Measurements from ENCODE around the gene PRR20B.
"Not testable (repeated sequence)": the region's sequence is repeated elsewhere in the genome, so short reads cannot be mapped to it uniquely, and the experiment has no call there.

PRR20B gene

GRCh38 chr13:57147188-57147587, at the start of gene PRR20B:
Gene PRR20B (plus strand): TSS chr13:57147488. CDS start chr13:57147875, 387 bp downstream.
- not testable (repeated sequence) for TF ChIP-seq GATA2, GATA3 (IDR thresholded peaks at IDR 0.05; ENCODE audit: low read depth, low read length)

- TF ChIP-seq GATA2 (IDR thresholded peaks at IDR 0.05; ENCODE audit: low read depth, low read length) (no peak), GATA3 (IDR thresholded peaks at IDR 0.05; ENCODE audit: low read depth, low read length) (no peak)
Observed at GRCh38 chr13:57114945-57115344, 32.3 kb upstream of the PRR20B start.

GRCh38 chr13:57123681-57124080, 23.6 kb upstream of the PRR20B start:
- TF ChIP-seq GATA3 (IDR thresholded peaks at IDR 0.05; ENCODE audit: low read depth, low read length): no peak
- no peak for TF ChIP-seq GATA2 (IDR thresholded peaks at IDR 0.05; ENCODE audit: low read depth, low read length)

- TF ChIP-seq GATA2 (IDR thresholded peaks at IDR 0.05; ENCODE audit: low read depth, low read length) (no peak), GATA3 (IDR thresholded peaks at IDR 0.05; ENCODE audit: low read depth, low read length) (no peak)
Observed at GRCh38 chr13:57128909-57129308, 18.4 kb upstream of the PRR20B start.

- TF ChIP-seq GATA3 (IDR thresholded peaks at IDR 0.05; ENCODE audit: low read depth, low read length) (no peak), GATA2 (IDR thresholded peaks at IDR 0.05; ENCODE audit: low read depth, low read length) (no peak)
Observed at GRCh38 chr13:57136093-57136492, 11.2 kb upstream of the PRR20B start.

- TF ChIP-seq GATA3 (IDR thresholded peaks at IDR 0.05; ENCODE audit: low read depth, low read length) (no peak), GATA2 (IDR thresholded peaks at IDR 0.05; ENCODE audit: low read depth, low read length) (no peak)
Observed at GRCh38 chr13:57137585-57137984, 9.7 kb upstream of the PRR20B start.

- no peak for TF ChIP-seq GATA3 (IDR thresholded peaks at IDR 0.05; ENCODE audit: low read depth, low read length)
- TF ChIP-seq GATA2 (IDR thresholded peaks at IDR 0.05; ENCODE audit: low read depth, low read length): no peak
Observed at GRCh38 chr13:57138988-57139387, 8.3 kb upstream of the PRR20B start.

- TF ChIP-seq GATA2, GATA3 (IDR thresholded peaks at IDR 0.05; ENCODE audit: low read depth, low read length): not testable (repeated sequence)
Observed at GRCh38 chr13:57140235-57140968, 6.9 kb upstream of the PRR20B start, which contains the start of gene PRR20A. Gene PRR20A (plus strand): TSS chr13:57140918. CDS start chr13:57141305, 387 bp downstream.

- TF ChIP-seq GATA2, GATA3 (IDR thresholded peaks at IDR 0.05; ENCODE audit: low read depth, low read length): not testable (repeated sequence)
Observed at GRCh38 chr13:57153761-57154160, 6.5 kb downstream of the PRR20B start, which contains the start of gene PRR20C. Gene PRR20C (plus strand): TSS chr13:57154061. CDS start chr13:57154448, 387 bp downstream.

GRCh38 chr13:57160332-57160731, 13.0 kb downstream of the PRR20B start, which contains the start of gene PRR20D:
Gene PRR20D (plus strand): TSS chr13:57160632. CDS start chr13:57161019, 387 bp downstream.
- TF ChIP-seq GATA2, GATA3 (IDR thresholded peaks at IDR 0.05; ENCODE audit: low read depth, low read length): not testable (repeated sequence)

- TF ChIP-seq GATA3, GATA2 (IDR thresholded peaks at IDR 0.05; ENCODE audit: low read depth, low read length): not testable (repeated sequence)
Observed at GRCh38 chr13:57166897-57167296, 19.6 kb downstream of the PRR20B start, which contains the start of gene PRR20E. Gene PRR20E (plus strand): TSS chr13:57167197. CDS start chr13:57167584, 387 bp downstream.

- TF ChIP-seq GATA2 (IDR thresholded peaks at IDR 0.05; ENCODE audit: low read depth, low read length) (no peak), GATA3 (IDR thresholded peaks at IDR 0.05; ENCODE audit: low read depth, low read length) (no peak)
Observed at GRCh38 chr13:57191667-57192066, 44.4 kb downstream of the PRR20B start.
